Measurements from ENCODE around the gene HABP2.

The HABP2 gene

GRCh38 chr10:113541549-113541927 is 11.3 kb upstream of the HABP2 start:
- Histone ChIP-seq H3K27me3 (ENCODE audit: insufficient read depth, low read depth, severe bottlenecking) (no peaks in the 10 kb centered on the region), H3K36me3 (no peaks in the 10 kb centered on the region), H3K4me3 (ENCODE audit: low read depth, low read length) (no peak overlapping the region), H3K9me3 (ENCODE audit: severe bottlenecking) (no peaks in the 10 kb centered on the region), H3K27ac (no peak overlapping the region)
- no peak for TF ChIP-seq CTCF (IDR thresholded peaks at IDR 0.05; ENCODE audit: low read depth, low read length)
- DNase-seq, result no peak

- no peak for DNase-seq
- H3K27me3 ChIP-seq (ENCODE audit: insufficient read depth, low read depth, severe bottlenecking), result no peaks in the 10 kb centered on the region
- TF ChIP-seq CTCF (IDR thresholded peaks at IDR 0.05; ENCODE audit: low read depth, low read length), result no peak
- H3K4me3 ChIP-seq (ENCODE audit: low read depth, low read length), result no peak overlapping the region
- no peaks in the 10 kb centered on the region for H3K36me3 ChIP-seq
- no peak overlapping the region for H3K27ac ChIP-seq
- no peaks in the 10 kb centered on the region for H3K9me3 ChIP-seq (ENCODE audit: severe bottlenecking)
These were observed 9.5 kb upstream of the HABP2 start for GRCh38 chr10:113543107-113543955.

- Histone ChIP-seq H3K27ac (no peak overlapping the region), H3K27me3 (ENCODE audit: insufficient read depth, low read depth, severe bottlenecking) (no peaks in the 10 kb centered on the region), H3K36me3 (no peaks in the 10 kb centered on the region), H3K4me3 (ENCODE audit: low read depth, low read length) (no peak overlapping the region), H3K9me3 (ENCODE audit: severe bottlenecking) (no peaks in the 10 kb centered on the region)
- no peak for DNase-seq
- TF ChIP-seq CTCF (IDR thresholded peaks at IDR 0.05; ENCODE audit: low read depth, low read length), result no peak
These were observed 8.5 kb upstream of the HABP2 start for GRCh38 chr10:113544392-113544791.

- H3K27me3 ChIP-seq (ENCODE audit: insufficient read depth, low read depth, severe bottlenecking), result no peaks in the 10 kb centered on the region
- DNase-seq, result no peak
- no peak for TF ChIP-seq CTCF (IDR thresholded peaks at IDR 0.05; ENCODE audit: low read depth, low read length)
These were observed 5.4 kb upstream of the HABP2 start for GRCh38 chr10:113547426-113547825.

GRCh38 chr10:113549856-113550255 is 3.0 kb upstream of the HABP2 start:
- Histone ChIP-seq H3K36me3 (no peaks in the 10 kb centered on the region), H3K27ac (peak overlapping the region; percentile 64), H3K4me3 (ENCODE audit: low read depth, low read length) (no peak overlapping the region), H3K27me3 (ENCODE audit: insufficient read depth, low read depth, severe bottlenecking) (no peaks in the 10 kb centered on the region), H3K9me3 (ENCODE audit: severe bottlenecking) (no peaks in the 10 kb centered on the region)
- TF ChIP-seq CTCF (IDR thresholded peaks at IDR 0.05; ENCODE audit: low read depth, low read length), result peak; percentile 33; the same call in 1 of the 2 replicates
- DNase-seq, result peak; percentile 64

More at GRCh38 chr10:113547426-113547825, 5.4 kb upstream of the HABP2 start:
- Histone ChIP-seq H3K27ac (no peak overlapping the region), H3K9me3 (ENCODE audit: severe bottlenecking) (no peaks in the 10 kb centered on the region), H3K36me3 (no peaks in the 10 kb centered on the region), H3K4me3 (ENCODE audit: low read depth, low read length) (no peak overlapping the region)
